WTC11 (cell line): ENCODE measurements around the gene PPP3CA.
"Not testable (repeated sequence)": the region's sequence is repeated elsewhere in the genome, so short reads cannot be mapped to it uniquely, and the experiment has no call there.

Experiments
- NFYB ChIP-seq: sonication (generic); formaldehyde crosslinking; conservative IDR thresholded peaks from 2 replicates; pipeline ENCODE4 v1.8.0; 2022; ENCODE audit warnings: low read depth, missing genetic modification reagents
- NR2C2 ChIP-seq: sonication (generic); formaldehyde crosslinking; IDR thresholded peaks from 2 replicates; pipeline ENCODE4 v1.8.0; 2022; ENCODE audit warnings: mild to moderate bottlenecking, missing genetic modification reagents
- SMAD3 ChIP-seq: sonication (generic); formaldehyde crosslinking; IDR thresholded peaks from 2 replicates; pipeline ENCODE4 v1.8.0; 2022; ENCODE audit warnings: missing genetic modification reagents, mild to moderate bottlenecking, borderline replicate concordance
- SP1 ChIP-seq: sonication (generic); formaldehyde crosslinking; conservative IDR thresholded peaks from 2 replicates; pipeline ENCODE4 v1.8.1; 2022; ENCODE audit warnings: missing genetic modification reagents
- TCF7 ChIP-seq: sonication (generic); formaldehyde crosslinking; IDR thresholded peaks from 2 replicates; pipeline ENCODE4 v1.8.0; 2022; ENCODE audit warnings: mild to moderate bottlenecking, low read depth, missing genetic modification reagents, moderate library complexity
- TF ChIP-seq, protein P1 (sequence below): sonication (generic); formaldehyde crosslinking; IDR thresholded peaks from 2 replicates; pipeline ENCODE4 v1.8.1; 2022; ENCODE audit warnings: low read depth, mild to moderate bottlenecking, moderate library complexity, missing genetic modification reagents, borderline replicate concordance
- TF ChIP-seq, protein P2 (sequence below): fragments of 200-600 bp; IDR thresholded peaks from 2 replicates; pipeline ENCODE4 v1.8.0; 2022; ENCODE audit warnings: antibody characterized with exemption
- TF ChIP-seq, protein P3 (sequence below): sonication (generic); formaldehyde crosslinking; IDR thresholded peaks from 2 replicates; pipeline ENCODE4 v1.8.1; 2023; ENCODE audit warnings: mild to moderate bottlenecking, missing genetic modification reagents
- TF ChIP-seq, protein P4 (sequence below): sonication (generic); formaldehyde crosslinking; IDR thresholded peaks from 2 replicates; pipeline ENCODE4 v1.8.0; 2023; ENCODE audit warnings: missing genetic modification reagents, mild to moderate bottlenecking, borderline replicate concordance
- TF ChIP-seq, protein P5 (sequence below): sonication (generic); formaldehyde crosslinking; IDR thresholded peaks from 2 replicates; pipeline ENCODE4 v1.8.0; 2023; ENCODE audit warnings: missing genetic modification reagents
- TF ChIP-seq, protein P6 (sequence below): sonication (generic); formaldehyde crosslinking; IDR thresholded peaks from 2 replicates; pipeline ENCODE4 v1.8.1; 2022; ENCODE audit warnings: low read depth, missing genetic modification reagents, borderline replicate concordance
- TF ChIP-seq, protein P7 (sequence below): sonication (generic); formaldehyde crosslinking; IDR thresholded peaks from 2 replicates; pipeline ENCODE4 v1.8.1; 2022; ENCODE audit warnings: mild to moderate bottlenecking, missing genetic modification reagents, moderate library complexity, borderline replicate concordance

DNA sequence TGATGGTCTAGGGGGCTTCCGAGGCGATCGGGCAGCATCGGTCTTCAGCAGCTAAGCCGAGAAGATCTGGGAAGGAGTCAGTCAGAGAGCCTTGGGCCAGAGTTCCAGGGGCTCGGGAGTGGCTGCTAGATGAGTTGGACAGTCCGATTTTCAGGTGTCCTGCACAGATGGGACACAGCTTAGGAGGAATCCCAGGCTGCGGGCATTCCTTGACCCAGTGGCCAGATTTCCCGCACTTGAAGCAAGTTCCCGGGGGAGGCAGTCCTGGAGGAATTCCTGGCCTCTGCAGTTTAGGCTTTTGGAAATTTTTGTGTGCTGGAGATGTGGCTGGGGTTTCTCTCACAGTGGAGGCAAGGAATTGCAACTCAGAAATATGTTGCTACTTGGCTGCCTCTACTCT is 352.3 kb downstream of the PPP3CA start:
- TF ChIP-seq, protein P1, sequence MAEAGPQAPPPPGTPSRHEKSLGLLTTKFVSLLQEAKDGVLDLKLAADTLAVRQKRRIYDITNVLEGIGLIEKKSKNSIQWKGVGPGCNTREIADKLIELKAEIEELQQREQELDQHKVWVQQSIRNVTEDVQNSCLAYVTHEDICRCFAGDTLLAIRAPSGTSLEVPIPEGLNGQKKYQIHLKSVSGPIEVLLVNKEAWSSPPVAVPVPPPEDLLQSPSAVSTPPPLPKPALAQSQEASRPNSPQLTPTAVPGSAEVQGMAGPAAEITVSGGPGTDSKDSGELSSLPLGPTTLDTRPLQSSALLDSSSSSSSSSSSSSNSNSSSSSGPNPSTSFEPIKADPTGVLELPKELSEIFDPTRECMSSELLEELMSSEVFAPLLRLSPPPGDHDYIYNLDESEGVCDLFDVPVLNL, result not testable (repeated sequence)
- TF ChIP-seq, protein P2, sequence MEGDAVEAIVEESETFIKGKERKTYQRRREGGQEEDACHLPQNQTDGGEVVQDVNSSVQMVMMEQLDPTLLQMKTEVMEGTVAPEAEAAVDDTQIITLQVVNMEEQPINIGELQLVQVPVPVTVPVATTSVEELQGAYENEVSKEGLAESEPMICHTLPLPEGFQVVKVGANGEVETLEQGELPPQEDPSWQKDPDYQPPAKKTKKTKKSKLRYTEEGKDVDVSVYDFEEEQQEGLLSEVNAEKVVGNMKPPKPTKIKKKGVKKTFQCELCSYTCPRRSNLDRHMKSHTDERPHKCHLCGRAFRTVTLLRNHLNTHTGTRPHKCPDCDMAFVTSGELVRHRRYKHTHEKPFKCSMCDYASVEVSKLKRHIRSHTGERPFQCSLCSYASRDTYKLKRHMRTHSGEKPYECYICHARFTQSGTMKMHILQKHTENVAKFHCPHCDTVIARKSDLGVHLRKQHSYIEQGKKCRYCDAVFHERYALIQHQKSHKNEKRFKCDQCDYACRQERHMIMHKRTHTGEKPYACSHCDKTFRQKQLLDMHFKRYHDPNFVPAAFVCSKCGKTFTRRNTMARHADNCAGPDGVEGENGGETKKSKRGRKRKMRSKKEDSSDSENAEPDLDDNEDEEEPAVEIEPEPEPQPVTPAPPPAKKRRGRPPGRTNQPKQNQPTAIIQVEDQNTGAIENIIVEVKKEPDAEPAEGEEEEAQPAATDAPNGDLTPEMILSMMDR, result not testable (repeated sequence)
- TF ChIP-seq, protein P3, sequence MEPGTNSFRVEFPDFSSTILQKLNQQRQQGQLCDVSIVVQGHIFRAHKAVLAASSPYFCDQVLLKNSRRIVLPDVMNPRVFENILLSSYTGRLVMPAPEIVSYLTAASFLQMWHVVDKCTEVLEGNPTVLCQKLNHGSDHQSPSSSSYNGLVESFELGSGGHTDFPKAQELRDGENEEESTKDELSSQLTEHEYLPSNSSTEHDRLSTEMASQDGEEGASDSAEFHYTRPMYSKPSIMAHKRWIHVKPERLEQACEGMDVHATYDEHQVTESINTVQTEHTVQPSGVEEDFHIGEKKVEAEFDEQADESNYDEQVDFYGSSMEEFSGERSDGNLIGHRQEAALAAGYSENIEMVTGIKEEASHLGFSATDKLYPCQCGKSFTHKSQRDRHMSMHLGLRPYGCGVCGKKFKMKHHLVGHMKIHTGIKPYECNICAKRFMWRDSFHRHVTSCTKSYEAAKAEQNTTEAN (CRISPR knock-in tag), result not testable (repeated sequence)
- not testable (repeated sequence) for TF ChIP-seq SP1, NR2C2, TCF7, NFYB, SMAD3 (CRISPR knock-in tag)
- TF ChIP-seq, protein P4, sequence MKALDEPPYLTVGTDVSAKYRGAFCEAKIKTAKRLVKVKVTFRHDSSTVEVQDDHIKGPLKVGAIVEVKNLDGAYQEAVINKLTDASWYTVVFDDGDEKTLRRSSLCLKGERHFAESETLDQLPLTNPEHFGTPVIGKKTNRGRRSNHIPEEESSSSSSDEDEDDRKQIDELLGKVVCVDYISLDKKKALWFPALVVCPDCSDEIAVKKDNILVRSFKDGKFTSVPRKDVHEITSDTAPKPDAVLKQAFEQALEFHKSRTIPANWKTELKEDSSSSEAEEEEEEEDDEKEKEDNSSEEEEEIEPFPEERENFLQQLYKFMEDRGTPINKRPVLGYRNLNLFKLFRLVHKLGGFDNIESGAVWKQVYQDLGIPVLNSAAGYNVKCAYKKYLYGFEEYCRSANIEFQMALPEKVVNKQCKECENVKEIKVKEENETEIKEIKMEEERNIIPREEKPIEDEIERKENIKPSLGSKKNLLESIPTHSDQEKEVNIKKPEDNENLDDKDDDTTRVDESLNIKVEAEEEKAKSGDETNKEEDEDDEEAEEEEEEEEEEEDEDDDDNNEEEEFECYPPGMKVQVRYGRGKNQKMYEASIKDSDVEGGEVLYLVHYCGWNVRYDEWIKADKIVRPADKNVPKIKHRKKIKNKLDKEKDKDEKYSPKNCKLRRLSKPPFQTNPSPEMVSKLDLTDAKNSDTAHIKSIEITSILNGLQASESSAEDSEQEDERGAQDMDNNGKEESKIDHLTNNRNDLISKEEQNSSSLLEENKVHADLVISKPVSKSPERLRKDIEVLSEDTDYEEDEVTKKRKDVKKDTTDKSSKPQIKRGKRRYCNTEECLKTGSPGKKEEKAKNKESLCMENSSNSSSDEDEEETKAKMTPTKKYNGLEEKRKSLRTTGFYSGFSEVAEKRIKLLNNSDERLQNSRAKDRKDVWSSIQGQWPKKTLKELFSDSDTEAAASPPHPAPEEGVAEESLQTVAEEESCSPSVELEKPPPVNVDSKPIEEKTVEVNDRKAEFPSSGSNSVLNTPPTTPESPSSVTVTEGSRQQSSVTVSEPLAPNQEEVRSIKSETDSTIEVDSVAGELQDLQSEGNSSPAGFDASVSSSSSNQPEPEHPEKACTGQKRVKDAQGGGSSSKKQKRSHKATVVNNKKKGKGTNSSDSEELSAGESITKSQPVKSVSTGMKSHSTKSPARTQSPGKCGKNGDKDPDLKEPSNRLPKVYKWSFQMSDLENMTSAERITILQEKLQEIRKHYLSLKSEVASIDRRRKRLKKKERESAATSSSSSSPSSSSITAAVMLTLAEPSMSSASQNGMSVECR, result not testable (repeated sequence)
- TF ChIP-seq, protein P5, sequence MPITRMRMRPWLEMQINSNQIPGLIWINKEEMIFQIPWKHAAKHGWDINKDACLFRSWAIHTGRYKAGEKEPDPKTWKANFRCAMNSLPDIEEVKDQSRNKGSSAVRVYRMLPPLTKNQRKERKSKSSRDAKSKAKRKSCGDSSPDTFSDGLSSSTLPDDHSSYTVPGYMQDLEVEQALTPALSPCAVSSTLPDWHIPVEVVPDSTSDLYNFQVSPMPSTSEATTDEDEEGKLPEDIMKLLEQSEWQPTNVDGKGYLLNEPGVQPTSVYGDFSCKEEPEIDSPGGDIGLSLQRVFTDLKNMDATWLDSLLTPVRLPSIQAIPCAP, result not testable (repeated sequence)
- TF ChIP-seq, protein P6, sequence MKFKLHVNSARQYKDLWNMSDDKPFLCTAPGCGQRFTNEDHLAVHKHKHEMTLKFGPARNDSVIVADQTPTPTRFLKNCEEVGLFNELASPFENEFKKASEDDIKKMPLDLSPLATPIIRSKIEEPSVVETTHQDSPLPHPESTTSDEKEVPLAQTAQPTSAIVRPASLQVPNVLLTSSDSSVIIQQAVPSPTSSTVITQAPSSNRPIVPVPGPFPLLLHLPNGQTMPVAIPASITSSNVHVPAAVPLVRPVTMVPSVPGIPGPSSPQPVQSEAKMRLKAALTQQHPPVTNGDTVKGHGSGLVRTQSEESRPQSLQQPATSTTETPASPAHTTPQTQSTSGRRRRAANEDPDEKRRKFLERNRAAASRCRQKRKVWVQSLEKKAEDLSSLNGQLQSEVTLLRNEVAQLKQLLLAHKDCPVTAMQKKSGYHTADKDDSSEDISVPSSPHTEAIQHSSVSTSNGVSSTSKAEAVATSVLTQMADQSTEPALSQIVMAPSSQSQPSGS (CRISPR knock-in tag), result not testable (repeated sequence)
- TF ChIP-seq, protein P7, sequence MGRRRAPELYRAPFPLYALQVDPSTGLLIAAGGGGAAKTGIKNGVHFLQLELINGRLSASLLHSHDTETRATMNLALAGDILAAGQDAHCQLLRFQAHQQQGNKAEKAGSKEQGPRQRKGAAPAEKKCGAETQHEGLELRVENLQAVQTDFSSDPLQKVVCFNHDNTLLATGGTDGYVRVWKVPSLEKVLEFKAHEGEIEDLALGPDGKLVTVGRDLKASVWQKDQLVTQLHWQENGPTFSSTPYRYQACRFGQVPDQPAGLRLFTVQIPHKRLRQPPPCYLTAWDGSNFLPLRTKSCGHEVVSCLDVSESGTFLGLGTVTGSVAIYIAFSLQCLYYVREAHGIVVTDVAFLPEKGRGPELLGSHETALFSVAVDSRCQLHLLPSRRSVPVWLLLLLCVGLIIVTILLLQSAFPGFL, result not testable (repeated sequence)
